ENCODE measurements around the gene GGA3. TPM values are rescaled to one million over a fixed set of nuclear protein-coding genes. Genes with fewer than 3 reads are reported as not detected.

GGA3 gene
- polyA plus RNA-seq, 1 donor from 2014 or later, result 15.7 TPM

DNA sequence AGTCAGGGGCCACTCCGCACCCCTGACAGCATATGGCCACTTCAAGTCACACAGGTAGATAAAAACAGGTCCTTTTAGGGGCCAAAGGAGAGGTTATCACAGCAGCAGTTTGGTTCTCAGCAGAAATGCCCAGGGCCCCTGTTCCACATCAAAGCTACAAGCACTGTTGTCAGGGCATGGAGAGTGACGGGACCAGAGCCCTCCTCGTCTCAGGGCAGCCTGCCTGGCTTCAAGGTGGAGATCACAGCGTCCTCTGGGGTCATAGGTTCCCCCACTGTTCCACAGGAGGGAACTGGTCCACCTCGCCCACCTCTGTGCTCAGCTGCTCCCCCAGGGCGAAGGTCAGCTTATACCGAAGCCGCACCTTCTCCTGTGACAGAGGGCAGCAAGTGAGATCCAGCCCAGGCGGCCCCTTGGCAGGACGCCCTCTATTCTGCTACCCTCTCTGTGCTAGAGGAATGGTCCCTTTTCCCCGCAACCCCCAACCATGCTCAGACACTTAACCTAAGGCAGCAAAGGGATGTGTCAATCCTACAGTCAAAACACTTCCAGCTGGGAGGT, 23.3 kb downstream of the GGA3 start:
- Histone ChIP-seq H3K27me3 (ENCODE audit: insufficient read depth, low read depth, low read length) (no peaks in the 10 kb centered on the region), H3K9ac (ENCODE audit: low read length) (no peak overlapping the region), H3F3A (ENCODE audit: insufficient read depth, low read length, poor library complexity, severe bottlenecking) (no peaks in the 10 kb centered on the region), H3K27ac (ENCODE audit: low read length) (no peak overlapping the region), H3K79me2 (replicated peaks; ENCODE audit: insufficient read depth, low read length) (no peaks in the 10 kb centered on the region), H3K4me3 (ENCODE audit: low read length) (no peak overlapping the region), H2AFZ (ENCODE audit: low read depth, low read length) (no peak overlapping the region), H3K4me2 (ENCODE audit: low read length) (no peak overlapping the region), H3K9me2 (ENCODE audit: insufficient read depth, low read length) (no peaks in the 10 kb centered on the region), H3K36me3 (ENCODE audit: insufficient read depth, low read length) (no peaks in the 10 kb centered on the region), H4K20me1 (ENCODE audit: insufficient read depth) (no peaks in the 10 kb centered on the region), H3K9me3 (ENCODE audit: low read length) (no peaks in the 10 kb centered on the region)
- TF ChIP-seq, protein P1, sequence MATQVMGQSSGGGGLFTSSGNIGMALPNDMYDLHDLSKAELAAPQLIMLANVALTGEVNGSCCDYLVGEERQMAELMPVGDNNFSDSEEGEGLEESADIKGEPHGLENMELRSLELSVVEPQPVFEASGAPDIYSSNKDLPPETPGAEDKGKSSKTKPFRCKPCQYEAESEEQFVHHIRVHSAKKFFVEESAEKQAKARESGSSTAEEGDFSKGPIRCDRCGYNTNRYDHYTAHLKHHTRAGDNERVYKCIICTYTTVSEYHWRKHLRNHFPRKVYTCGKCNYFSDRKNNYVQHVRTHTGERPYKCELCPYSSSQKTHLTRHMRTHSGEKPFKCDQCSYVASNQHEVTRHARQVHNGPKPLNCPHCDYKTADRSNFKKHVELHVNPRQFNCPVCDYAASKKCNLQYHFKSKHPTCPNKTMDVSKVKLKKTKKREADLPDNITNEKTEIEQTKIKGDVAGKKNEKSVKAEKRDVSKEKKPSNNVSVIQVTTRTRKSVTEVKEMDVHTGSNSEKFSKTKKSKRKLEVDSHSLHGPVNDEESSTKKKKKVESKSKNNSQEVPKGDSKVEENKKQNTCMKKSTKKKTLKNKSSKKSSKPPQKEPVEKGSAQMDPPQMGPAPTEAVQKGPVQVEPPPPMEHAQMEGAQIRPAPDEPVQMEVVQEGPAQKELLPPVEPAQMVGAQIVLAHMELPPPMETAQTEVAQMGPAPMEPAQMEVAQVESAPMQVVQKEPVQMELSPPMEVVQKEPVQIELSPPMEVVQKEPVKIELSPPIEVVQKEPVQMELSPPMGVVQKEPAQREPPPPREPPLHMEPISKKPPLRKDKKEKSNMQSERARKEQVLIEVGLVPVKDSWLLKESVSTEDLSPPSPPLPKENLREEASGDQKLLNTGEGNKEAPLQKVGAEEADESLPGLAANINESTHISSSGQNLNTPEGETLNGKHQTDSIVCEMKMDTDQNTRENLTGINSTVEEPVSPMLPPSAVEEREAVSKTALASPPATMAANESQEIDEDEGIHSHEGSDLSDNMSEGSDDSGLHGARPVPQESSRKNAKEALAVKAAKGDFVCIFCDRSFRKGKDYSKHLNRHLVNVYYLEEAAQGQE (IDR thresholded peaks at IDR 0.05; ENCODE audit: borderline replicate concordance), result no peak
- TF ChIP-seq TAF1 (IDR thresholded peaks at IDR 0.05; ENCODE audit: low read depth), result no peak
- TF ChIP-seq EZH2 (IDR thresholded peaks at IDR 0.05; ENCODE audit: borderline replicate concordance, insufficient read depth, low read length, poor library complexity, severe bottlenecking), result no peak
- no peak for TF ChIP-seq EP300 (conservative IDR thresholded peaks at IDR 0.05; ENCODE audit: poor library complexity, severe bottlenecking)
- no peak for TF ChIP-seq SMC3 (conservative IDR thresholded peaks at IDR 0.05; ENCODE audit: poor library complexity)
- no peak for TF ChIP-seq POLR2AphosphoS5 (IDR thresholded peaks at IDR 0.05)
- TF ChIP-seq RAD21 (conservative IDR thresholded peaks at IDR 0.05), result no peak
- TF ChIP-seq, protein P2, sequence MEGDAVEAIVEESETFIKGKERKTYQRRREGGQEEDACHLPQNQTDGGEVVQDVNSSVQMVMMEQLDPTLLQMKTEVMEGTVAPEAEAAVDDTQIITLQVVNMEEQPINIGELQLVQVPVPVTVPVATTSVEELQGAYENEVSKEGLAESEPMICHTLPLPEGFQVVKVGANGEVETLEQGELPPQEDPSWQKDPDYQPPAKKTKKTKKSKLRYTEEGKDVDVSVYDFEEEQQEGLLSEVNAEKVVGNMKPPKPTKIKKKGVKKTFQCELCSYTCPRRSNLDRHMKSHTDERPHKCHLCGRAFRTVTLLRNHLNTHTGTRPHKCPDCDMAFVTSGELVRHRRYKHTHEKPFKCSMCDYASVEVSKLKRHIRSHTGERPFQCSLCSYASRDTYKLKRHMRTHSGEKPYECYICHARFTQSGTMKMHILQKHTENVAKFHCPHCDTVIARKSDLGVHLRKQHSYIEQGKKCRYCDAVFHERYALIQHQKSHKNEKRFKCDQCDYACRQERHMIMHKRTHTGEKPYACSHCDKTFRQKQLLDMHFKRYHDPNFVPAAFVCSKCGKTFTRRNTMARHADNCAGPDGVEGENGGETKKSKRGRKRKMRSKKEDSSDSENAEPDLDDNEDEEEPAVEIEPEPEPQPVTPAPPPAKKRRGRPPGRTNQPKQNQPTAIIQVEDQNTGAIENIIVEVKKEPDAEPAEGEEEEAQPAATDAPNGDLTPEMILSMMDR (IDR thresholded peaks at IDR 0.05; ENCODE audit: poor library complexity, severe bottlenecking), result no peak
- no peak for TF ChIP-seq MXI1 (conservative IDR thresholded peaks at IDR 0.05; ENCODE audit: poor library complexity, severe bottlenecking)

DNA sequence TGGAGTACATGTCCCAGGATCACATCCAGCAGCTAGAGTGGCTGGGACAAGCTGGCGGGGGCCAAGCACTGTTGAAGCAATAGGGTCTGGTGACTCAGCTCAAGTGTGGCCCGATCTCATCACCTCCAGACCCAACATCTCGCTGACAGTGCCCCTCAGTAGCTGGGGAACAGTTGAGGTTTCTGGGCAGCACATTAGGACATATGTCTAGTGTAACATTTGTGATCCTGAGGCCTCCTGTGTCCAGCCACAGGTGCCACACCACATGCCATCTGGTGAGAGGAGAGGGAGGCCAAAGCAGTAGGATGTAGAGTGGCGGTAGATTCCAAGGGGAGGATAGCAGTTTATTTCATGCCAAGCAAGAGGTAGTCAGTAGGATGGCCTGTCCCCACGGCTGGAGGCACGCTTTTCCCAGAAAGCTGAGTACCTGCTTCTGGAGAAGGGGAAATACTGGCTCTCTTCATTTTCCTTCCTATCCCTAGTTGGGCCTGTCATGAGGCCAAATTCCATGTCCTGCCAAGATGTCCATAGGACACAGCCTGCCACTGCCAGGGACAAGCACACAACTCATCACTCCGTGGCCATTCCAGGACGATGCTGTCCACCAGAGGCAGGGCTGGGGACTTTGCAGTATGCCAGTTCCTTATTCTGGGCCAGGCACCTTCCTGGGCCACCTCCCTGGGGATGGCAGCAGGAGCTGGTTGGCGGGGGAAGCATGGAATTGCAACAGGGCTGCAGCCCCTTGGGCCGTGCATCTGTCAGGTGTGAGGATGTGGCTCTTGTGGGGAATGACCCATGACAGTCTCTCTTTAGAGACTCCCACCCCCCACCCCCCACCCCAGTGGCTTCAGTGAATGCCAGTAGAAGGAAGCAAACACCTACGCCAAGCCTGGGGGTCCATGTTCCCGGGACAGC, 24.0 kb downstream of the GGA3 start:
- H3K4me3 ChIP-seq (ENCODE audit: low read length), result no peak overlapping the region
- H3K36me3 ChIP-seq (ENCODE audit: insufficient read depth, low read length), result peaks cover 5% of the 10 kb centered on the region
- H3K9me3 ChIP-seq (ENCODE audit: low read length), result no peaks in the 10 kb centered on the region
- H4K20me1 ChIP-seq (ENCODE audit: insufficient read depth), result no peaks in the 10 kb centered on the region
- no peak overlapping the region for H3K9ac ChIP-seq (ENCODE audit: low read length)
- TF ChIP-seq EZH2 (IDR thresholded peaks at IDR 0.05; ENCODE audit: borderline replicate concordance, insufficient read depth, low read length, poor library complexity, severe bottlenecking), result no peak
- no peak for TF ChIP-seq EP300 (conservative IDR thresholded peaks at IDR 0.05; ENCODE audit: poor library complexity, severe bottlenecking)
- no peak for TF ChIP-seq SMC3 (conservative IDR thresholded peaks at IDR 0.05; ENCODE audit: poor library complexity)
- TF ChIP-seq MXI1 (conservative IDR thresholded peaks at IDR 0.05; ENCODE audit: poor library complexity, severe bottlenecking), result no peak
- TF ChIP-seq POLR2AphosphoS5 (IDR thresholded peaks at IDR 0.05), result no peak
- TF ChIP-seq, protein P1 (IDR thresholded peaks at IDR 0.05; ENCODE audit: borderline replicate concordance), result no peak
- TF ChIP-seq TAF1 (IDR thresholded peaks at IDR 0.05; ENCODE audit: low read depth), result no peak
- TF ChIP-seq, protein P2 (IDR thresholded peaks at IDR 0.05; ENCODE audit: poor library complexity, severe bottlenecking), result no peak
- TF ChIP-seq RAD21 (conservative IDR thresholded peaks at IDR 0.05), result no peak
- no peak overlapping the region for H2AFZ ChIP-seq (ENCODE audit: low read depth, low read length)
- H3F3A ChIP-seq (ENCODE audit: insufficient read depth, low read length, poor library complexity, severe bottlenecking), result no peaks in the 10 kb centered on the region
- no peaks in the 10 kb centered on the region for H3K27me3 ChIP-seq (ENCODE audit: insufficient read depth, low read depth, low read length)
- H3K79me2 ChIP-seq (replicated peaks; ENCODE audit: insufficient read depth, low read length), result no peaks in the 10 kb centered on the region
- no peak overlapping the region for H3K4me2 ChIP-seq (ENCODE audit: low read length)
- H3K9me2 ChIP-seq (ENCODE audit: insufficient read depth, low read length), result no peaks in the 10 kb centered on the region
- H3K27ac ChIP-seq (ENCODE audit: low read length), result no peak overlapping the region

All from neural cell (in vitro differentiated cells).